Neural crest cell (in vitro differentiated cells): Measurements from ENCODE around the gene ZIC1. TPM values are rescaled to one million over a fixed set of nuclear protein-coding genes. Genes with fewer than 3 reads are reported as not detected.

ENCODE experiments used
- DNase-seq: peaks from one replicate; pipeline ENCODE4 v3.0.0; 2021; ENCODE audit warnings: low read depth, mixed read lengths, low spot score
- H3K27ac Mint-ChIP-seq: one replicate; pipeline ENCODE4 v1.8.0; 2021; ENCODE audit warnings: mild to moderate bottlenecking, mixed read lengths; ENCODE audit not compliant: unreplicated experiment
- H3K27me3 Mint-ChIP-seq: 2 replicates; pipeline ENCODE4 v1.8.0; 2021; ENCODE audit warnings: low read depth, mild to moderate bottlenecking, mixed read lengths
- H3K36me3 Mint-ChIP-seq: 2 replicates; pipeline ENCODE4 v1.8.0; 2021; ENCODE audit warnings: low read depth, mild to moderate bottlenecking, mixed read lengths
- H3K4me1 Mint-ChIP-seq: 2 replicates; pipeline ENCODE4 v1.8.0; 2021; ENCODE audit warnings: mixed read lengths
- H3K4me3 Mint-ChIP-seq: one replicate; pipeline ENCODE4 v1.8.0; 2021; ENCODE audit warnings: mild to moderate bottlenecking, mixed read lengths
- H3K9me3 Mint-ChIP-seq: 2 replicates; pipeline ENCODE4 v1.8.0; 2021; ENCODE audit warnings: mixed read lengths
- total RNA-seq: library from RNA; stranded (reverse); gene quantifications from 2 replicates; pipeline ENCODE4 v1.2.1, GENCODE V29; 2021
- TF ChIP-seq, protein P1 (sequence below): fragments of 200-600 bp; sonication (generic); conservative IDR thresholded peaks from 2 replicates; pipeline ENCODE4 v1.5.0; 2021; ENCODE audit warnings: antibody characterized with exemption, mild to moderate bottlenecking

The ZIC1 gene
- total RNA-seq, 1 donor from 2014 or later = 54.3 TPM

DNA sequence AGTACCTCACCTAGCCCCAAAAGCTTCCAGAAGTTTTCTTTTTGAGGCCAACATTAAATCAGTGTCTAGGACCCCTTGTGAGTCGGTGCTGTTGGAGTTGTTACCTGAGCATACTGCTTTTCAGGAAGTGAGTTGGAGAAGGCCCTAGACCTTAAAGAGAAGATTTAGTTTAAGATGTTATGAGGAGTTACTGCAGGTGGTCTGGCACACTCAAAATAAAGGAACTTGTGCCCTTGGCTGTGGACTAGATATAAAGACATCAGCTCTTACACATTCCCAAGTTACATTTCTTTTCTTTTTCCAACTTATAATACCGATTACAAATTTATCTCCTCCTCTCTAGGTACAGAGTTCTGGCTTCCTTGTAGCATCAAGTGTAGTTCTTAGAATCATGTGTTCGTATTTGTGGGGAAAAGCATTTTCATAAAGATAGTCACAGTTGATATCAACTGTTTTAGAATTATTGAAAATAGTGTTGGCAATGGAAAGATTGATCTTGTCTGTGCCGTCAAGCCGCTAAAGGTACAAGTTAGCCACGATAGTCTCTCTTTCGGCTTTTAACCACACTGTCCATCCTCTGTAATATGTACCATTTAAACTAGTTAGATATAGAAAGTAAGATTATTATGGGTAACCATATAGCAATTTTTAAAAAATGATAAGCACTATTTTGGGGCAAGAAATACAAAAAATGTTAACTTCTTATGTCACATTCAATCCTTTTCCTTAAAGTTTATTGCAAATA, 8.6 kb downstream of the ZIC1 start:
- Mint-ChIP-seq H3K9me3 (no peaks in the 10 kb centered on the region), H3K27ac (no peak overlapping the region), H3K36me3 (peaks cover 12% of the 10 kb centered on the region), H3K27me3 (peaks cover 99% of the 10 kb centered on the region), H3K4me3 (peak overlapping the region; percentile 84), H3K4me1 (peaks cover 45% of the 10 kb centered on the region)
- DNase-seq = no peak
- TF ChIP-seq, protein P1, sequence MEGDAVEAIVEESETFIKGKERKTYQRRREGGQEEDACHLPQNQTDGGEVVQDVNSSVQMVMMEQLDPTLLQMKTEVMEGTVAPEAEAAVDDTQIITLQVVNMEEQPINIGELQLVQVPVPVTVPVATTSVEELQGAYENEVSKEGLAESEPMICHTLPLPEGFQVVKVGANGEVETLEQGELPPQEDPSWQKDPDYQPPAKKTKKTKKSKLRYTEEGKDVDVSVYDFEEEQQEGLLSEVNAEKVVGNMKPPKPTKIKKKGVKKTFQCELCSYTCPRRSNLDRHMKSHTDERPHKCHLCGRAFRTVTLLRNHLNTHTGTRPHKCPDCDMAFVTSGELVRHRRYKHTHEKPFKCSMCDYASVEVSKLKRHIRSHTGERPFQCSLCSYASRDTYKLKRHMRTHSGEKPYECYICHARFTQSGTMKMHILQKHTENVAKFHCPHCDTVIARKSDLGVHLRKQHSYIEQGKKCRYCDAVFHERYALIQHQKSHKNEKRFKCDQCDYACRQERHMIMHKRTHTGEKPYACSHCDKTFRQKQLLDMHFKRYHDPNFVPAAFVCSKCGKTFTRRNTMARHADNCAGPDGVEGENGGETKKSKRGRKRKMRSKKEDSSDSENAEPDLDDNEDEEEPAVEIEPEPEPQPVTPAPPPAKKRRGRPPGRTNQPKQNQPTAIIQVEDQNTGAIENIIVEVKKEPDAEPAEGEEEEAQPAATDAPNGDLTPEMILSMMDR = no peak

DNA sequence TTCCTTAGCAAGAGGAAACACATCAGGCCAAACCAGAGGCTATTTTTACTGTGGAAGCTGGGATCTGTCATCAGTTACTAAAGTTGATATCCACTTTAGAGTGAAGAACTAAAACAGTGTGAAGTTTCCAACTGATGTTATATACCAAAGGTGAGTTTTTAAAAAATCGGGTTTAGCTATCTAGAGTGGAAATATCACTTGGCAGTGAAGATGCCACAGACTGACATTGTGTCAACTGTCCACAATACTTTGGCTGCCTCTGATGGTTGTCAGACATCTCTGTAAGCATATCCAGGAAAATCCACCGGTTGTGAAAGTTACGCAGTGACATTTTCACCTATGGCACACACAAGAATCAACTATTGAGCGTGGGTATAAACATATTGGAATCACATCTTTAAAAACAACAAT, 9.2 kb downstream of the ZIC1 start:
- H3K36me3 Mint-ChIP-seq = peaks cover 9% of the 10 kb centered on the region
- peaks cover 99% of the 10 kb centered on the region for H3K27me3 Mint-ChIP-seq
- H3K4me1 Mint-ChIP-seq = peaks cover 48% of the 10 kb centered on the region
- peak overlapping the region; percentile 24 for H3K27ac Mint-ChIP-seq
- H3K9me3 Mint-ChIP-seq = no peaks in the 10 kb centered on the region
- DNase-seq = no peak
- H3K4me3 Mint-ChIP-seq = peak overlapping the region; percentile 84
- TF ChIP-seq, protein P1 = no peak

DNA sequence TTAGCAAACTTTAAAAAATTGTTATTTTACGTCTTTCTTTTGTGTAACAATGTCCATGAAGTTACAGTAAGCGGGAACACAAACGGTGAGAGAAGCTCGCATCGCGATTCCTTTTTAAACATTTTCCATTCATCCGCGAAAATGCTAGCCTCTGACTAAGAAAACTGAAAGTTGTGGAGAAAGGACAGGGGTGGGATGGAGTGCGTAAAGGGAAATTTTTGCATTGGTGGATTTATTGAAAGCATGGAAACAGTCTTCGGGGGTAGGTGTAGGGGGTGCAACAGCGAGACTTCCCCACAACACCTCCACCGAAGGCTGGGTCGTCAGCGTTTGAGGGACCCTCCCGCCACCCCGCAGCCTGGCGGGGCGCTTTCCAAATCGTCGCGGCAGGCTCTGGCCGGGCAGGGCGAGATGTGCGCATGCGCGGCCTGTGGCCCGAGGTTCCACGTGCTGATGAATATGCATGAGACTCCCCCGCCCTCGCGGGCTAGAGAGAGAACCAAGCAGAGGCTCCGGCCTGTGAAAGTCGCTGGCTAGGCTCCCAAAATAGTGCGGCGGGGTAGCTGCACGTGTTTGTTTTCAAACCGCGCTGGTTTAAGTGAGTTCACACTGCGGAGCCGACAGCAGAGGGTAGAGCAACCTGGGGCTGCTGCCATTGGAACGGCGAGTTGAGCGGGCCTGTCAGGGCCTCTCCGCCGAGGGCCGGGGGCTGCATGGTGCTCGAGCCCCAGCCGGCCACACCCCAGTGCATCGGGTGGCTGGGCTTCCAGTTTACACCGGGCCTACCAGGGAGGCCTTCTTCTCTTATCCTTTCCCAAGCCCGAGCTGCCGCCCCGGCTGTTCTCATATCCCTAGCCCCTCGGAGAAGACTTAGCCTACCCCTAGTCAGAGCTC, 9.9 kb downstream of the ZIC1 start:
- peak; percentile 79 for DNase-seq
- peaks cover 50% of the 10 kb centered on the region for H3K4me1 Mint-ChIP-seq

GRCh38 chr3:147419781-147420224, 10.6 kb downstream of the ZIC1 start:
- Mint-ChIP-seq H3K36me3 (peaks cover 1% of the 10 kb centered on the region), H3K9me3 (no peaks in the 10 kb centered on the region), H3K27me3 (peaks cover 100% of the 10 kb centered on the region), H3K4me3 (peak overlapping the region; percentile 51), H3K4me1 (peaks cover 44% of the 10 kb centered on the region), H3K27ac (no peak overlapping the region)
- TF ChIP-seq, protein P1 = no peak
- DNase-seq = no peak

More for the DNA sequence above, 9.9 kb downstream of the ZIC1 start:
- H3K9me3 Mint-ChIP-seq = no peaks in the 10 kb centered on the region
- peaks cover 100% of the 10 kb centered on the region for H3K27me3 Mint-ChIP-seq
- peak overlapping the region; percentile 84 for H3K4me3 Mint-ChIP-seq
- peak overlapping the region; percentile 24 for H3K27ac Mint-ChIP-seq
- peaks cover 7% of the 10 kb centered on the region for H3K36me3 Mint-ChIP-seq
- TF ChIP-seq, protein P1 = no peak

- Mint-ChIP-seq H3K4me1 (peaks cover 44% of the 10 kb centered on the region), H3K27me3 (peaks cover 100% of the 10 kb centered on the region), H3K4me3 (peak overlapping the region; percentile 51), H3K9me3 (no peaks in the 10 kb centered on the region), H3K36me3 (no peaks in the 10 kb centered on the region), H3K27ac (no peak overlapping the region)
- DNase-seq = no peak
- TF ChIP-seq, protein P1 = no peak
Observed at GRCh38 chr3:147420353-147421183, 11.4 kb downstream of the ZIC1 start.
